Suprapubic skin (tissue), 4 donors: ENCODE measurements around the gene C6orf141. TPM values are rescaled to one million over a fixed set of nuclear protein-coding genes. Genes with fewer than 3 reads are reported as not detected.

Source experiments
- DNase-seq, 2 donors: peaks; one replicate each; pipeline ENCODE4 v3.0.0-alpha.2; 2019; ENCODE audit warnings: low spot score in 2 of 2
- H3K27ac ChIP-seq: fragments of 200-600 bp; sonication (generic); one replicate; pipeline ENCODE4 v1.5.1; 2019
- H3K27me3 ChIP-seq: fragments of 200-600 bp; sonication (generic); one replicate; pipeline ENCODE4 v1.5.1; 2019
- H3K36me3 ChIP-seq: fragments of 200-600 bp; sonication (generic); one replicate; pipeline ENCODE4 v1.5.1; 2019
- H3K4me1 ChIP-seq: fragments of 200-600 bp; sonication (generic); one replicate; pipeline ENCODE4 v1.5.1; 2019
- H3K4me3 ChIP-seq: fragments of 200-600 bp; sonication (generic); one replicate; pipeline ENCODE4 v1.5.1; 2019; ENCODE audit warnings: mild to moderate bottlenecking
- H3K9me3 ChIP-seq: fragments of 200-600 bp; sonication (generic); one replicate; pipeline ENCODE4 v1.5.1; 2019
- CTCF ChIP-seq, 2 donors: fragments of 200-600 bp in 1 of 2; fragments of 450-650 bp in 1 of 2; sonication (generic) in 1 of 2; IDR thresholded peaks; one replicate each; pipeline ENCODE4 v1.5.1; 2016 to 2019; ENCODE audit warnings: antibody characterized with exemption in 2 of 2, mild to moderate bottlenecking in 1 of 2, moderate library complexity in 1 of 2
- EP300 ChIP-seq: sonication (generic); formaldehyde crosslinking; IDR thresholded peaks from one replicate; pipeline ENCODE4 v1.6.1; 2017; ENCODE audit warnings: antibody characterized with exemption
- POLR2A ChIP-seq, 2 donors: fragments of 450-650 bp; IDR thresholded peaks; one replicate each; pipeline ENCODE4 v1.6.1; 2017; ENCODE audit warnings: antibody characterized with exemption in 2 of 2, mild to moderate bottlenecking in 2 of 2, moderate library complexity in 2 of 2
- POLR2AphosphoS5 ChIP-seq, 3 donors: sonication (generic); formaldehyde crosslinking; IDR thresholded peaks; one replicate each; pipeline ENCODE4 v1.6.1; 2017; ENCODE audit warnings: antibody characterized with exemption in 3 of 3
- WGBS: methylation state at CpG from one replicate; pipeline ENCODE4 v1.1.5; 2018; 5-methylcytosine and 5-hydroxymethylcytosine counted together
- total RNA-seq, 4 donors: library from RNA; depleted of rRNA; stranded (reverse); fragments of >200 nt; gene quantifications; one replicate each; pipeline ENCODE4 v1.1.0, GENCODE V29; 2016

The C6orf141 gene
- total RNA-seq, 4 donors from 2014 or later: 8.2 to 49.7 (median 9.3) TPM

GRCh38 chr6:49548613-49549304, 1.7 kb upstream of the C6orf141 start:
- no peak overlapping the region for H3K27ac ChIP-seq
- TF ChIP-seq CTCF (IDR thresholded peaks at IDR 0.05) (no peak), EP300 (no peak), POLR2AphosphoS5 (IDR thresholded peaks at IDR 0.05) (no peak), POLR2A (IDR thresholded peaks at IDR 0.05) (no peak)
- no peaks in the 10 kb centered on the region for H3K36me3 ChIP-seq
- H3K27me3 ChIP-seq: peaks cover 7% of the 10 kb centered on the region
- peaks cover 27% of the 10 kb centered on the region for H3K4me1 ChIP-seq
- H3K9me3 ChIP-seq: no peaks in the 10 kb centered on the region
- DNase-seq: no peak
- no peak overlapping the region for H3K4me3 ChIP-seq
- 77% methylated on average over 5 of the region's 5 CpGs for WGBS

- Histone ChIP-seq H3K4me1 (peaks cover 31% of the 10 kb centered on the region), H3K36me3 (no peaks in the 10 kb centered on the region), H3K27me3 (peaks cover 7% of the 10 kb centered on the region), H3K9me3 (no peaks in the 10 kb centered on the region), H3K4me3 (peak overlapping the region; percentile 60), H3K27ac (no peak overlapping the region)
- 47% methylated on average over 19 of the region's 20 CpGs for WGBS
- DNase-seq: no peak
- no peak for TF ChIP-seq POLR2AphosphoS5 (IDR thresholded peaks at IDR 0.05)
- no peak for TF ChIP-seq POLR2A (IDR thresholded peaks at IDR 0.05)
- TF ChIP-seq EP300: no peak
- TF ChIP-seq CTCF (IDR thresholded peaks at IDR 0.05): no peak
These were observed 577 bp upstream of the C6orf141 start for GRCh38 chr6:49549691-49550491.

GRCh38 chr6:49551078-49551865, 804 bp downstream of the C6orf141 start:
- Histone ChIP-seq H3K36me3 (no peaks in the 10 kb centered on the region), H3K9me3 (no peaks in the 10 kb centered on the region), H3K4me3 (peak overlapping the region; percentile 60), H3K27me3 (peaks cover 7% of the 10 kb centered on the region), H3K4me1 (peaks cover 34% of the 10 kb centered on the region), H3K27ac (no peak overlapping the region)
- TF ChIP-seq EP300 (no peak), POLR2AphosphoS5 (IDR thresholded peaks at IDR 0.05) (no peak), POLR2A (IDR thresholded peaks at IDR 0.05) (no peak), CTCF (IDR thresholded peaks at IDR 0.05) (no peak)
- peak in 1 of 2 donors; percentile 58 for DNase-seq
- WGBS: 2% methylated on average over 13 of the region's 38 CpGs

- peaks cover 7% of the 10 kb centered on the region for H3K27me3 ChIP-seq
- DNase-seq: no peak
- H3K27ac ChIP-seq: no peak overlapping the region
- no peak for TF ChIP-seq POLR2A (IDR thresholded peaks at IDR 0.05)
- no peak for TF ChIP-seq CTCF (IDR thresholded peaks at IDR 0.05)
- no peak for TF ChIP-seq EP300
- no peaks in the 10 kb centered on the region for H3K9me3 ChIP-seq
- H3K4me3 ChIP-seq: peak overlapping the region; percentile 60
- no peaks in the 10 kb centered on the region for H3K36me3 ChIP-seq
- WGBS: 28% methylated on average over 2 of the region's 2 CpGs
- peaks cover 37% of the 10 kb centered on the region for H3K4me1 ChIP-seq
These were observed 1.3 kb downstream of the C6orf141 start for GRCh38 chr6:49551866-49552129.

GRCh38 chr6:49552596-49552995, 2.1 kb downstream of the C6orf141 start:
- Histone ChIP-seq H3K4me3 (no peak overlapping the region), H3K27me3 (peaks cover 7% of the 10 kb centered on the region), H3K4me1 (peaks cover 38% of the 10 kb centered on the region), H3K36me3 (no peaks in the 10 kb centered on the region), H3K27ac (no peak overlapping the region), H3K9me3 (no peaks in the 10 kb centered on the region)
- WGBS: 93% methylated on average over 2 of the region's 2 CpGs
- TF ChIP-seq CTCF (IDR thresholded peaks at IDR 0.05) (no peak), EP300 (no peak), POLR2AphosphoS5 (IDR thresholded peaks at IDR 0.05) (no peak), POLR2A (IDR thresholded peaks at IDR 0.05) (no peak)
- DNase-seq: no peak
